ENCODE results near the gene RNASE4.
"Not testable (repeated sequence)": the region's sequence is repeated elsewhere in the genome, so short reads cannot be mapped to it uniquely, and the experiment has no call there.

RNASE4 gene

GRCh38 chr14:20683891-20684661 is at the start of gene RNASE4:
Gene RNASE4, plus strand, starts transcription at chr14:20684560. Its CDS starts 14,812 bp downstream, at chr14:20699372.
- DNase-seq, result peak; percentile 82

- no peak for DNase-seq
Measured at GRCh38 chr14:20641591-20641990, 42.8 kb upstream of the RNASE4 start, which contains the start of gene OR6S1. Gene OR6S1, minus strand, starts transcription at chr14:20641691. Its CDS starts 0 bp downstream, at chr14:20641691.

- DNase-seq, result no peak
Measured at GRCh38 chr14:20642182-20642581, 42.2 kb upstream of the RNASE4 start.

- DNase-seq, result not testable (repeated sequence)
Measured at GRCh38 chr14:20642755-20643154, 41.6 kb upstream of the RNASE4 start.

- no peak for DNase-seq
Measured at GRCh38 chr14:20644520-20644919, 39.8 kb upstream of the RNASE4 start.

GRCh38 chr14:20645481-20645880 is 38.9 kb upstream of the RNASE4 start:
- no peak for DNase-seq

GRCh38 chr14:20652996-20653975 is 31.1 kb upstream of the RNASE4 start:
- no peak for DNase-seq

- DNase-seq, result no peak
Measured at GRCh38 chr14:20655851-20656250, 28.5 kb upstream of the RNASE4 start.

- DNase-seq, result no peak
Measured at GRCh38 chr14:20656274-20656673, 28.1 kb upstream of the RNASE4 start.

- no peak for DNase-seq
Measured at GRCh38 chr14:20657216-20658211, 26.8 kb upstream of the RNASE4 start.

- no peak for DNase-seq
Measured at GRCh38 chr14:20658246-20658645, 26.1 kb upstream of the RNASE4 start.

- DNase-seq, result no peak
Measured at GRCh38 chr14:20659336-20659735, 25.0 kb upstream of the RNASE4 start.

- no peak for DNase-seq
Measured at GRCh38 chr14:20659813-20660395, 24.5 kb upstream of the RNASE4 start.

- DNase-seq, result no peak
Measured at GRCh38 chr14:20661197-20661596, 23.2 kb upstream of the RNASE4 start.

GRCh38 chr14:20662968-20663732 is 21.2 kb upstream of the RNASE4 start:
- no peak for DNase-seq

GRCh38 chr14:20666400-20666961 is 17.9 kb upstream of the RNASE4 start:
- DNase-seq, result not testable (repeated sequence)

- DNase-seq, result no peak
Measured at GRCh38 chr14:20667957-20668356, 16.4 kb upstream of the RNASE4 start.

GRCh38 chr14:20668969-20669368 is 15.4 kb upstream of the RNASE4 start:
- no peak for DNase-seq

GRCh38 chr14:20671597-20672283 is 12.6 kb upstream of the RNASE4 start:
- DNase-seq, result no peak

GRCh38 chr14:20675669-20676068 is 8.7 kb upstream of the RNASE4 start:
- no peak for DNase-seq

All from amniotic stem cell (primary cell).